Peyer's patch (tissue), 4 donors: ENCODE results near the gene SLC16A4.

Experiments
- CTCF ChIP-seq, 6 experiments: fragments of 450-650 bp in 4 of 6; fragments of 200-600 bp in 2 of 6; sonication (generic) in 1 of 6; IDR thresholded peaks; one replicate each; pipeline ENCODE4 v1.5.1; 2017 to 2019; ENCODE audit warnings: antibody characterized with exemption in 6 of 6, mild to moderate bottlenecking in 3 of 6, moderate library complexity in 1 of 6
- POLR2A ChIP-seq, 2 donors: fragments of 450-650 bp; IDR thresholded peaks; one replicate each; pipeline ENCODE4 v1.5.1; 2017; ENCODE audit warnings: antibody characterized with exemption in 2 of 2, mild to moderate bottlenecking in 2 of 2, moderate library complexity in 2 of 2

- TF ChIP-seq CTCF (IDR thresholded peaks at IDR 0.05) (no peak), POLR2A (IDR thresholded peaks at IDR 0.05) (no peak)
Measured at GRCh38 chr1:110360431-110360830, 30.4 kb downstream of the SLC16A4 start.
